HCT116 (cell line): ENCODE results near the gene PIWIL4. TPM values are rescaled to one million over a fixed set of nuclear protein-coding genes. Genes with fewer than 3 reads are reported as not detected.

Source experiments
- ATAC-seq: fragments of 200-7000 bp; cut with Tn5 transposase; 2 replicates; pipeline ENCODE4 v1.9.1; 2020; ENCODE audit warnings: mild to moderate bottlenecking, moderate library complexity
- BruUV-seq: library from RNA; stranded (reverse); fragments of 400-500 nt; replicated peaks from 2 replicates; lab custom pipeline; 2021; lab: Mats Ljungman, UMichigan
- CTCF ChIA-PET: fragments of 300-600 bp; sonication (Branson Sonifier 250); formaldehyde crosslinking; loops from one replicate; lab custom pipeline; 2021; ENCODE audit warnings: antibody characterized with exemption; lab: Charles Lee
- POLR2A ChIA-PET: fragments of 300-600, 350-600 bp; sonication (Branson Sonifier 250); formaldehyde crosslinking; loops from one replicate; lab custom pipeline; 2021; ENCODE audit warnings: antibody characterized with exemption; lab: Charles Lee
- RAD21 ChIA-PET, 2 experiments: fragments of 300-600 bp; sonication (Branson Sonifier 250); formaldehyde crosslinking; loops; one replicate each; lab custom pipeline; 2023; ENCODE audit warnings: low total read pairs in 2 of 2; ENCODE audit not compliant: uncharacterized antibody in 2 of 2, unreplicated experiment in 2 of 2, low non-redundant PET in 1 of 2; lab: Charles Lee
- DNase-seq: peaks from one replicate; pipeline ENCODE4 v3.0.0-alpha.2; 2010; ENCODE audit warnings: low read depth, low spot score
- H2AFZ ChIP-seq: fragments of 200-600 bp; shearing (Covaris generic), sonication (generic); 2 replicates; pipeline ENCODE4 v1.6.1; 2017; ENCODE audit warnings: low read depth, mixed run types, mixed read lengths, antibody characterized with exemption, low read length; ENCODE audit not compliant: poor library complexity, severe bottlenecking
- H3K27ac ChIP-seq: 2 replicates; pipeline ENCODE4 v1.5.1; 2012; ENCODE audit warnings: low read depth, low read length
- H3K27me3 ChIP-seq: fragments of 200-600 bp; sonication (generic); 2 replicates; pipeline ENCODE4 v1.6.1; 2016; ENCODE audit warnings: mixed run types, low read length, mixed read lengths; ENCODE audit not compliant: insufficient read depth
- H3K36me3 ChIP-seq, 2 experiments: fragments of 200-500 bp in 1 of 2; fragments of 200-600 bp in 1 of 2; sonication (Bioruptor generic) in 1 of 2; sonication (generic) in 1 of 2; 2 replicates each; pipeline versions ENCODE4 v1.5.1 to v1.6.1; 2014 to 2016; ENCODE audit warnings: low read length in 2 of 2, inconsistent platforms in 1 of 2, mixed read lengths in 1 of 2, mixed run types in 1 of 2; ENCODE audit not compliant: insufficient read depth in 2 of 2, control insufficient read depth in 1 of 2
- H3K4me1 ChIP-seq, 2 experiments: fragments of 200-600 bp in 1 of 2; sonication (generic) in 1 of 2; 2 replicates each; pipeline versions ENCODE4 v1.5.1 to v1.6.1; 2012 to 2017; ENCODE audit warnings: low read length in 2 of 2, inconsistent platforms in 1 of 2, mild to moderate bottlenecking in 1 of 2, mixed read lengths in 1 of 2, mixed run types in 1 of 2, moderate library complexity in 1 of 2; ENCODE audit not compliant: insufficient read depth in 2 of 2, control insufficient read depth in 1 of 2
- H3K4me2 ChIP-seq: fragments of 200-600 bp; sonication (generic); 2 replicates; pipeline ENCODE4 v1.6.1; 2017; ENCODE audit warnings: mixed run types, low read length, mixed read lengths
- H3K4me3 ChIP-seq, 2 experiments: fragments of 200-600 bp in 1 of 2; sonication (generic) in 1 of 2; replicated peaks in 1 of 2; 2 replicates each; pipeline ENCODE4 v1.5.1; 2011 to 2016; ENCODE audit warnings: low read length in 2 of 2, control low read depth in 1 of 2, low read depth in 1 of 2, mild to moderate bottlenecking in 1 of 2, mixed read lengths in 1 of 2, mixed run types in 1 of 2
- H3K79me2 ChIP-seq: fragments of 200-600 bp; sonication (generic); 2 replicates; pipeline ENCODE4 v1.6.1; 2017; ENCODE audit warnings: mild to moderate bottlenecking, mixed run types, low read length, moderate library complexity, mixed read lengths; ENCODE audit not compliant: insufficient read depth
- H3K9ac ChIP-seq: fragments of 200-600 bp; sonication (generic); 2 replicates; pipeline ENCODE4 v1.6.1; 2016; ENCODE audit warnings: low read length, mixed read lengths
- H3K9me2 ChIP-seq: fragments of 200-600 bp; sonication (generic), shearing (Covaris generic); 2 replicates; pipeline ENCODE4 v1.6.1; 2017; ENCODE audit warnings: mixed run types, mild to moderate bottlenecking, moderate library complexity; ENCODE audit not compliant: insufficient read depth
- H3K9me3 ChIP-seq, 2 experiments: fragments of 200-500 bp in 1 of 2; fragments of 200-600 bp in 1 of 2; sonication (Bioruptor generic) in 1 of 2; sonication (generic) in 1 of 2; 2 replicates each; pipeline ENCODE4 v1.6.1; 2014 to 2017; ENCODE audit warnings: low read length in 2 of 2, mixed read lengths in 2 of 2, inconsistent platforms in 1 of 2, low read depth in 1 of 2, mild to moderate bottlenecking in 1 of 2, mixed run types in 1 of 2, moderate library complexity in 1 of 2; ENCODE audit not compliant: control insufficient read depth in 1 of 2, insufficient read depth in 1 of 2
- H4K20me1 ChIP-seq: fragments of 200-600 bp; sonication (generic), shearing (Covaris generic); 2 replicates; pipeline ENCODE4 v1.6.1; 2017; ENCODE audit warnings: mixed run types, mild to moderate bottlenecking, moderate library complexity; ENCODE audit not compliant: insufficient read depth
- ATF3 ChIP-seq: IDR thresholded peaks from 2 replicates; pipeline ENCODE4 v1.6.1; 2012
- EGR1 ChIP-seq: IDR thresholded peaks from 2 replicates; pipeline ENCODE4 v1.6.1; 2012; ENCODE audit warnings: low read depth
- ELF1 ChIP-seq: IDR thresholded peaks from 2 replicates; pipeline ENCODE4 v1.6.1; 2012; ENCODE audit warnings: low read depth, borderline replicate concordance
- EZH2 ChIP-seq: fragments of 200-600 bp; sonication (generic); IDR thresholded peaks from 2 replicates; pipeline ENCODE4 v1.6.1; 2017; ENCODE audit warnings: antibody characterized with exemption, mixed run types
- EZH2phosphoT487 ChIP-seq: fragments of 200-600 bp; IDR thresholded peaks from 2 replicates; pipeline ENCODE4 v1.6.1; 2018; ENCODE audit warnings: antibody characterized with exemption, borderline replicate concordance
- FOSL1 ChIP-seq: IDR thresholded peaks from 2 replicates; pipeline ENCODE4 v1.6.1; 2012; ENCODE audit warnings: low read depth
- JUND ChIP-seq: IDR thresholded peaks from 2 replicates; pipeline ENCODE4 v1.6.1; 2012
- MAX ChIP-seq: IDR thresholded peaks from 2 replicates; pipeline ENCODE4 v1.6.1; 2012
- POLR2A ChIP-seq: IDR thresholded peaks from 2 replicates; pipeline ENCODE4 v1.7.0; 2011; ENCODE audit warnings: borderline replicate concordance; ENCODE audit not compliant: insufficient read depth, insufficient read length; ENCODE audit errors: extremely low read depth
- POLR2AphosphoS5 ChIP-seq: IDR thresholded peaks from 2 replicates; pipeline ENCODE4 v1.6.1; 2011; ENCODE audit warnings: mild to moderate bottlenecking, low read depth, low read length, moderate library complexity
- RAD21 ChIP-seq: IDR thresholded peaks from 2 replicates; pipeline ENCODE4 v1.6.1; 2012; ENCODE audit warnings: low read depth, mild to moderate bottlenecking
- SIN3A ChIP-seq: IDR thresholded peaks from 2 replicates; pipeline ENCODE4 v1.6.1; 2012; ENCODE audit warnings: low read depth
- SP1 ChIP-seq: IDR thresholded peaks from 2 replicates; pipeline ENCODE4 v1.6.1; 2012; ENCODE audit warnings: low read depth
- SRF ChIP-seq: IDR thresholded peaks from 2 replicates; pipeline ENCODE4 v1.6.1; 2012; ENCODE audit warnings: low read depth
- TCF7L2 ChIP-seq: IDR thresholded peaks from 2 replicates; pipeline ENCODE4 v1.7.0; 2011; ENCODE audit warnings: borderline replicate concordance, inconsistent platforms; ENCODE audit not compliant: insufficient read depth, insufficient read length; ENCODE audit errors: extremely low read depth
- ZBTB33 ChIP-seq: IDR thresholded peaks from 2 replicates; pipeline ENCODE4 v1.6.1; 2011; ENCODE audit warnings: mild to moderate bottlenecking, low read length, moderate library complexity; ENCODE audit not compliant: insufficient replicate concordance; ENCODE audit errors: extremely low read depth
- ZFX ChIP-seq: fragments of 450-650 bp; IDR thresholded peaks from 2 replicates; pipeline ENCODE4 v1.6.1; 2017
- ZNF274 ChIP-seq: fragments of 200-500 bp; sonication (Bioruptor generic); IDR thresholded peaks from 2 replicates; pipeline ENCODE4 v1.6.1; 2014; ENCODE audit warnings: mild to moderate bottlenecking, low read depth, low read length, inconsistent platforms
- intact Hi-C: fragments of 100-400 bp; cut with micrococcal nuclease; formaldehyde crosslinking; loops from 2 replicates; pipeline ENCODE4 v1.10.0; 2022
- total RNA-seq: library from RNA; stranded (reverse); gene quantifications from one replicate; pipeline ENCODE4 v1.2.1, GENCODE V29; 2021; ENCODE audit not compliant: unreplicated experiment

Gene PIWIL4
- total RNA-seq, 1 experiment from 2014 or later = 0.34 TPM

- no peak overlapping the region for H2AFZ ChIP-seq
- ChIA-PET CTCF (no interaction called here), RAD21 (no interaction called here), POLR2A (no interaction called here)
- H3K27ac ChIP-seq = no peak overlapping the region
- DNase-seq = no peak
- no peaks in the 10 kb centered on the region for H3K79me2 ChIP-seq
- no peak overlapping the region for H3K9ac ChIP-seq
- no peaks in the 10 kb centered on the region for H4K20me1 ChIP-seq
- H3K9me2 ChIP-seq = no peaks in the 10 kb centered on the region
- H3K4me3 ChIP-seq = no peak overlapping the region
- H3K36me3 ChIP-seq = no peaks in the 10 kb centered on the region
- no peaks in the 10 kb centered on the region for H3K27me3 ChIP-seq
- H3K4me1 ChIP-seq = peaks cover 0 to 14% of the 10 kb centered on the region in 2 experiments; a peak in 2 of 4 replicates
- no peak for TF ChIP-seq ZNF274
- no TSS peak for BruUV-seq
- ATAC-seq = no peak
- intact Hi-C loops = no loop called here
- no peak overlapping the region for H3K4me2 ChIP-seq
- no peaks in the 10 kb centered on the region for H3K9me3 ChIP-seq
Observed at GRCh38 chr11:94665116-94665659, 98.0 kb downstream of the PIWIL4 start.

GRCh38 chr11:94666792-94667721, 99.9 kb downstream of the PIWIL4 start:
- Histone ChIP-seq H3K4me2 (no peak overlapping the region), H3K4me1 (peaks cover 0 to 24% of the 10 kb centered on the region in 2 experiments; a peak in 2 of 4 replicates), H3K4me3 (no peak overlapping the region), H2AFZ (no peak overlapping the region), H3K79me2 (no peaks in the 10 kb centered on the region), H4K20me1 (no peaks in the 10 kb centered on the region), H3K27me3 (no peaks in the 10 kb centered on the region), H3K9me2 (no peaks in the 10 kb centered on the region), H3K27ac (no peak overlapping the region), H3K9me3 (no peaks in the 10 kb centered on the region), H3K9ac (no peak overlapping the region), H3K36me3 (no peaks in the 10 kb centered on the region)
- intact Hi-C loops = no loop called here
- CTCF ChIA-PET = no interaction called here
- TF ChIP-seq TCF7L2 (no peak), JUND (no peak), ZBTB33 (no peak), MAX (no peak), RAD21 (no peak), SIN3A (no peak), ATF3 (no peak), SRF (no peak), ELF1 (no peak), SP1 (no peak), POLR2A (no peak), EZH2phosphoT487 (no peak), ZNF274 (no peak), POLR2AphosphoS5 (no peak), EGR1 (no peak), ZFX (no peak), EZH2 (no peak), FOSL1 (no peak)
- RAD21 ChIA-PET = no interaction called here
- POLR2A ChIA-PET = no interaction called here
- no TSS peak for BruUV-seq
- DNase-seq (no peak), ATAC-seq (no peak)
